Esophagus (tissue), 2 donors: ENCODE measurements around the gene KCNA3. TPM values are rescaled to one million over a fixed set of nuclear protein-coding genes. Genes with fewer than 3 reads are reported as not detected.

Source experiments
- H3K27ac ChIP-seq, 2 donors: one replicate each; pipeline ENCODE4 v1.5.1; 2013; ENCODE audit warnings: low read depth in 2 of 2, mild to moderate bottlenecking in 2 of 2, inconsistent platforms in 1 of 2, low read length in 1 of 2, moderate library complexity in 1 of 2
- H3K27me3 ChIP-seq, 2 donors: one replicate each; pipeline ENCODE4 v1.6.1; 2013; ENCODE audit warnings: low read length in 2 of 2, control low read depth in 1 of 2, mild to moderate bottlenecking in 1 of 2; ENCODE audit not compliant: insufficient read depth in 2 of 2, control insufficient read depth in 1 of 2
- H3K36me3 ChIP-seq, 2 donors: one replicate each; pipeline ENCODE4 v1.6.1; 2013; ENCODE audit warnings: low read length in 1 of 2; ENCODE audit not compliant: control insufficient read depth in 2 of 2, insufficient read depth in 2 of 2
- H3K4me1 ChIP-seq, 2 donors: one replicate each; pipeline ENCODE4 v1.6.1; 2013; ENCODE audit warnings: low read length in 1 of 2; ENCODE audit not compliant: control insufficient read depth in 2 of 2, insufficient read depth in 2 of 2
- H3K4me3 ChIP-seq, 2 donors: one replicate each; pipeline ENCODE4 v1.5.1; 2013; ENCODE audit warnings: low read length in 2 of 2, mild to moderate bottlenecking in 2 of 2, low read depth in 1 of 2, moderate library complexity in 1 of 2
- H3K9me3 ChIP-seq, 2 donors: one replicate each; pipeline ENCODE4 v1.6.1; 2013; ENCODE audit warnings: mild to moderate bottlenecking in 2 of 2, low read depth in 1 of 2, low read length in 1 of 2, moderate library complexity in 1 of 2; ENCODE audit not compliant: control insufficient read depth in 2 of 2, insufficient read depth in 1 of 2
- WGBS, 2 donors: extraction: QIAGEN DNeasy Blood & Tissue Kit; methylation state at CpG; one replicate each; pipeline ENCODE4 v1.1.7; 2013; 5-methylcytosine and 5-hydroxymethylcytosine counted together
- polyA plus RNA-seq, 2 donors: library from polyadenylated mRNA; stranded (reverse); fragments of 200-250 nt; gene quantifications; one replicate each; pipeline ENCODE4 v1.2.3, GENCODE V29; 2013
- donor health status: healthy with polysubstance abuse.
- donor health status: Bipolar disorder and iron deficiency.

KCNA3 gene
- polyA plus RNA-seq, 2 donors: 0.05 to 0.06 TPM

DNA sequence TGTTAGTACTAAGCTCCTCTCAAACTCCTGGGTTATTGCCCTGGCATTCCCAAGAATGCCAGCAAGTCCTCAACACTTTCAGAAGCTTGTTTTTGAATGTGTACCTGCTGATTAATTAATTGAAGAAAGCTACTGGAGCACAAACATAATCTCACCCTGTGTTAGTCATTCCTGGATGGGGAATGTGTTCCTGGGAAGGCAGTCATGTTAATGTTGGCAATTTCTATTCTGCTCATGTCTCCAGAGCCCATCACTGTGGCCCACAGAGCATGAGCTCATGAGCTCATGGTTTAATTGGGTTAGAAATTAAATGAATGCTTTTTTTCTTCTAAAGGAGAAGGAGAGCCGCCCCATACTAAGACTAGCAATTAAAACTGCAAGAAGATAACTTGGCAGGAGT, 31.9 kb upstream of the KCNA3 start:
- H3K27ac ChIP-seq: no peak overlapping the region
- no peaks in the 10 kb centered on the region for H3K36me3 ChIP-seq
- H3K4me1 ChIP-seq: no peaks in the 10 kb centered on the region
- no peaks in the 10 kb centered on the region for H3K27me3 ChIP-seq
- H3K9me3 ChIP-seq: no peaks in the 10 kb centered on the region
- WGBS, 2 donors: 68 to 89% methylated on average over 1 of the region's 1 CpG
- H3K4me3 ChIP-seq: no peak overlapping the region

DNA sequence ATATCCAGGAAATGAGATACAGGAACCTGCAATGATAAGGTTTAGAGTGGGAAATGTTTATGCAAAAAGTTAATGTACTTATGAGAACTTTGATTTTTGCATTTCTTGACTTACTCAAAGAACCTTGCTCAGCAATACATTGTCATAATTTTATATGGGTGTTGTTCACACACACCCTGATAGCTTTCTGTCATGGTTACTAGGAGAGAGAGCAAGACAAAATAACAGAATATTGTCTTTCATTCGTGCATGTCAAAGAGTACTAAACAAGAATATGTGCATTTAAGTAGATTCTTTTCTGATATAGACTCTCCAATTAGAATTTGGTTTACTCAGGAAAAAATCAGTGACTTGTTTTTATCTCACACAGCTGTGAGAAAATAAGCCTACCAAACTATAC, 27.5 kb upstream of the KCNA3 start:
- Histone ChIP-seq H3K27ac (no peak overlapping the region), H3K9me3 (no peaks in the 10 kb centered on the region), H3K4me1 (no peaks in the 10 kb centered on the region), H3K27me3 (no peaks in the 10 kb centered on the region), H3K36me3 (no peaks in the 10 kb centered on the region), H3K4me3 (no peak overlapping the region)
- WGBS, 2 donors: 58 to 70% methylated on average over 1 of the region's 1 CpG

DNA sequence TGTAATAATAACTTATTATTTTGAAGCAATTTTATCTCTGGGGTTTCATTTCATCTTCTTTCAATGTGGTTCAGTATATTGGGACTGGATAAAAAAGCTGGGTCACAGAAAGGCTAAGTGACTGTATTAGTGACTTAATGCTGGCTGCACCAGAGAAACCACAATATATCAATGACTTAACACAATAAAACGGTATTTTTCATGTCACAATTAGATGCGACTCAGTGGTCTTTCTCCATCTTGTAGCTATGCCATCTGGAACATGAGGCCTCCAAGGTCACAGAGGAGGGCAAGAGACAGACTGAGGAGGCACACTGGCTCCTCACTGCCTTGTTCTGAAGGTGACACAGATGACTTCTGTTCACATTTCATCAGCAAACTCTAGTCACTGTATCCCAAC, 26.0 kb upstream of the KCNA3 start:
- H3K36me3 ChIP-seq: no peaks in the 10 kb centered on the region

DNA sequence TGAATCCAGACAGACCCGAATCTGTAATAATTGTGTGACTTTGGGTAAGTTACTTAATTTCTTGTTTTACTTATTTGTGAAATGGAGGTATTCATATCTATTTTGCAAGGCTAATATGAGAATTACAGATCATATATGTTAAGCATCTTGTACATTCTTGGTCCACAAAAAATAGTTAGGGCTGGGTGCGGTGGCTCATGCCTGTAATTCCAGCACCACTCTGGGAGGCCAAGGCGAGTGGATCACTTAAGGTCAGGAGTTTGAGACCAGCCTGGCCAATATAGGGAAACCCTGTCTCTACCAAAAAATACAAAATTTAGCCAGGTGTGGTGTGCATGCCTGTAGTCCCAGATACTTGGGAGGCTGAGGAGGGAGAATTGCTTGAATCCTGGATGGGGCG, 22.9 kb upstream of the KCNA3 start:
- H3K27ac ChIP-seq: no peak overlapping the region
- H3K27me3 ChIP-seq: no peaks in the 10 kb centered on the region
- no peak overlapping the region for H3K4me3 ChIP-seq
- no peaks in the 10 kb centered on the region for H3K9me3 ChIP-seq
- no peaks in the 10 kb centered on the region for H3K4me1 ChIP-seq
- 92 to 94% methylated on average over 4 of the region's 4 CpGs for WGBS, 2 donors
- no peaks in the 10 kb centered on the region for H3K36me3 ChIP-seq

More for the DNA sequence above, 26.0 kb upstream of the KCNA3 start:
- H3K27me3 ChIP-seq: no peaks in the 10 kb centered on the region
- no peak overlapping the region for H3K27ac ChIP-seq
- WGBS, 2 donors: 75 to 79% methylated on average over 2 of the region's 2 CpGs
- no peaks in the 10 kb centered on the region for H3K4me1 ChIP-seq
- H3K4me3 ChIP-seq: no peak overlapping the region
- no peaks in the 10 kb centered on the region for H3K9me3 ChIP-seq

DNA sequence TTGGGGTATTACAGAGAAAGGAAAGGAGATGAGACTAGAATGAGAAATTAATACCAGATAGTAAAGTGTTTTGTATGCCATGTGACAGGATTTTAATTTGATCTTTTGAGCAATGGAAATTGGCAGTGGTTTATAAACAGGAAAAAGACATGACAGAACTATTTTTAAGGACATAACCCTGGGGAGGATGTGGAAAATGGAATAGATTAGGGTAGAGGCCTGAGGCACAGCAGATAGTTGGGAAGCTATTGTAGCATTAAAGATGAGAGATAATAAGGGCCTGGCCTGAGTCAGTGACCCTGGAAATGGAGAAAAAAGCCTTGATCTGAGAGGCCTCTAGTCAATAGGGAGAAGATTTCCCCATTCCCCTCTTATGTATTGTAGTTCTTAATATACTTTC, 22.1 kb upstream of the KCNA3 start:
- Histone ChIP-seq H3K27ac (no peak overlapping the region), H3K9me3 (no peaks in the 10 kb centered on the region), H3K36me3 (no peaks in the 10 kb centered on the region), H3K4me3 (no peak overlapping the region), H3K27me3 (no peaks in the 10 kb centered on the region), H3K4me1 (no peaks in the 10 kb centered on the region)

DNA sequence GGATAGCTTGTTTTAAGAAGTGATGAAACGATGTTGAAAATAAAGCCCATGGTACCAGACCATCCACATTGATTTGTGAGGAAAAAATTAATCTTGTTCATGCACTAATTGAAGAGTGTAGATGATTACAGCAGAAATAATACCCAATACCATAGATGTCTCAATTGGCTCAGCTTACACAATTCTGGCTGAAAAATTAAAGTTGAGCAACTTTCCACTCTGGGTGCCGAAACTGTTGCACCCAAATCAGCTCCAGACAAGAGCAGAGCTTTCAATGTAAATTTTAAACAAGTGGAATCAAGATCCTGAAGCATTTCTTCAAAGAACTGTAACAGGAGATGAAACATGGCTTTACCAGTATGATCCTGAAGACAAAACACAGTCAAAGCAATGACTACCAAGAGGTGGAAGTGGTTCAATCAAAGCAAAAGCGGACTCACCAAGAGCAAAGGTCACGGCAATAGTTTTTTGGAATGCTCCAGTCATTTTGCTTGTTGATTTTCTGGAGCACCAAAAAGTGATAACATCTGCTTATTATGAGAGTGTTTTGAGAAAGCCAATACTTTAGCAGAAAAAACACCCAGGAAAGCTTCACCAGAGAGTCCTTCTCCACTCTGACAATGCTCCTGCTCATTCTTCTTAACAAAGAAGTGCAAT, 16.1 kb upstream of the KCNA3 start:
- no peaks in the 10 kb centered on the region for H3K9me3 ChIP-seq
- H3K27me3 ChIP-seq: no peaks in the 10 kb centered on the region
- no peak overlapping the region for H3K27ac ChIP-seq
- H3K4me3 ChIP-seq: no peak overlapping the region
- 82 to 84% methylated on average over 4 of the region's 4 CpGs for WGBS, 2 donors
- no peaks in the 10 kb centered on the region for H3K36me3 ChIP-seq
- H3K4me1 ChIP-seq: no peaks in the 10 kb centered on the region

DNA sequence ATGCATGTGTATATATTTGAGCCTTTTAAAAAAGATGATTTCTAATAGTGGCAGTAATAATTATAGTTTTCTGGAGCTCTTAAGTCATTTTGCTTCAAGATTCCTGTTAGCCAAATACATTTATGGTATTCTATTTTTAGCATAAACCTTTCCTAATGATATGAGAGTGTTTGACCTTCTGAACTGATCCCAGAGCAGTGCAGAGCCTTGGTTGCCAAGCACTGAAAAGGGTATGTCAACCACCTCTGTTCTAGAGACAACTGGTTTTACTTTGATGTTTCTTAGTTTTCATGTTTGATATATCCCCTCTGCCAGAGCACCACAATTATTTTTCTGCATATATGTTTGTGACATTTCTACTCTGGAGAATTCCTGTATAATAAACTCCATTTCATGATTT, 15.1 kb upstream of the KCNA3 start:
- Histone ChIP-seq H3K27me3 (no peaks in the 10 kb centered on the region), H3K4me1 (no peaks in the 10 kb centered on the region), H3K36me3 (no peaks in the 10 kb centered on the region), H3K27ac (no peak overlapping the region), H3K4me3 (no peak overlapping the region), H3K9me3 (no peaks in the 10 kb centered on the region)

DNA sequence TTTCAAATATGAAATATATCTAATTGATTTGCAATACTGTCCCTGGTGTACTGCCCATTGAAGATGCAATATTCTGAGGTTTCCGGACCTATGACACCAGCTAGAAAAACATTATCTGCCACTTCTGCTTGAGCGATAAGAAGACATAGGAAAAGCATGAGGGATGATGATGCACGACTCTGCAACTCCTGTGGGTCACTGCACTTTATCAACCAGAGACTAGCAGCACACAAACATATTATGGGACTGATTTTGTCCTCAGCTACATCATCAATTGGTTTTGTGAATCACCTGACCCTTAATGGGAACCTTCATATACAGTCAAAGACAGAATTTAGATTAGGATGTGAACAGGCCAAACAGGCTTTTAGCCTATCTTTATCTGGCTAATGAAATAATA, 13.8 kb upstream of the KCNA3 start:
- 78 to 80% methylated on average over 3 of the region's 3 CpGs for WGBS, 2 donors
- no peak overlapping the region for H3K27ac ChIP-seq

DNA sequence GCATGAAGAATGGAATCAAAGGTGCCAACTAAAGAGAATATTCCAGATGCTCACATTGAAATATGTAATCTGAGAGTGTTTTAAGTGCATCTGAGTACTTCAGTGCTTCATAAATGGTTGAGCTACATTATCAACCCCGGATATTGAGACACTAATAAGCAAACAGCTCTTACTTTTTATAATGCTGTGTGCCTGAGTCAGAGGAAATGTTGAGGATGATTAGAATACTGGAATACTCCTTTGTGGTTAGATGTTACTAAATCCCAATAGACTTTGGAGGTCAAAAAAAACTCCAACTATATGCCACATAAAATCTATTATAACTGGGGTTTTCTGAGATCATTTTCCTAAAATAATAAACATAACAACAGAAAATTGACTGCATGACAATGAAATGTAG, 12.5 kb upstream of the KCNA3 start:
- H3K27ac ChIP-seq: no peak overlapping the region
- no peak overlapping the region for H3K4me3 ChIP-seq
- H3K9me3 ChIP-seq: no peaks in the 10 kb centered on the region
- 64 to 71% methylated on average over 1 of the region's 1 CpG for WGBS, 2 donors
- H3K4me1 ChIP-seq: no peaks in the 10 kb centered on the region
- H3K36me3 ChIP-seq: no peaks in the 10 kb centered on the region
- no peaks in the 10 kb centered on the region for H3K27me3 ChIP-seq

More for the DNA sequence above, 13.8 kb upstream of the KCNA3 start:
- Histone ChIP-seq H3K27me3 (no peaks in the 10 kb centered on the region), H3K4me1 (no peaks in the 10 kb centered on the region), H3K4me3 (no peak overlapping the region), H3K9me3 (no peaks in the 10 kb centered on the region), H3K36me3 (no peaks in the 10 kb centered on the region)

DNA sequence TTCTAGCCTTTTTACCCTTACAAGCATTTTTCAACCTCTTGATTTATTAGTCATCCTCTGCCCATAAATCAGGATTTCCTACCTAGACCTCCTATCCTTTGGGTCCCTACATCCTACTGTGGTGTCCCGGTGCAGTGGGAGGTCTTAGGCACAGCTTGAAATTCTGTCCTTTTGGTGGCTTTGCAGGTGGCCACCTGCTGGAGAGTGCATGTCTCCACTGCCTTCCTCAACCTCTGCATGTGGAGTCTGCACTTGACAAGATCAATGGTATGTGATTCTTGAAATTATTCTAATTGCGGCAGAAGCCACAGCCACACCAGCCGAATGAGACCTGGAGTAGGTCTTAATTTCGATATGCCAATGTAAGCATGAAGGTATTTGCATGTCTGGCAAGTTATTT, 11.4 kb upstream of the KCNA3 start:
- 87 to 91% methylated on average over 4 of the region's 4 CpGs for WGBS, 2 donors

More for the DNA sequence above, 11.4 kb upstream of the KCNA3 start:
- H3K36me3 ChIP-seq: no peaks in the 10 kb centered on the region
- H3K4me1 ChIP-seq: no peaks in the 10 kb centered on the region
- H3K9me3 ChIP-seq: no peaks in the 10 kb centered on the region
- H3K4me3 ChIP-seq: no peak overlapping the region
- no peaks in the 10 kb centered on the region for H3K27me3 ChIP-seq
- no peak overlapping the region for H3K27ac ChIP-seq
